ENCODE data around the gene HOOK2.
"Not testable (repeated sequence)": the region's sequence is repeated elsewhere in the genome, so short reads cannot be mapped to it uniquely, and the experiment has no call there.

- TF ChIP-seq CTCF (IDR thresholded peaks at IDR 0.05; ENCODE audit: low read depth, low read length, poor library complexity, severe bottlenecking); EZH2phosphoT487 (IDR thresholded peaks at IDR 0.05; ENCODE audit: borderline replicate concordance, low read length): not testable (repeated sequence)
Observed at GRCh38 chr19:12725612-12726011, 49.7 kb downstream of the HOOK2 start.
